Endothelial cell of umbilical vein (primary cell): ENCODE data around the gene ADORA2B. TPM values are rescaled to one million over a fixed set of nuclear protein-coding genes. Genes with fewer than 3 reads are reported as not detected.

Source experiments
- BruUV-seq: library from RNA; stranded (reverse); fragments of 400-500 nt; replicated peaks from 2 replicates; lab custom pipeline; 2021; lab: Mats Ljungman, UMichigan
- CTCF ChIA-PET: fragments of 300-600, 350-600 bp; sonication (Branson Sonifier 250); formaldehyde crosslinking; loops from one replicate; lab custom pipeline; 2021; ENCODE audit warnings: antibody characterized with exemption, inconsistent platforms; lab: Charles Lee
- POLR2A ChIA-PET: fragments of 300-600, 350-600 bp; sonication (Branson Sonifier 250); formaldehyde crosslinking; loops from one replicate; lab custom pipeline; 2021; ENCODE audit warnings: antibody characterized with exemption, inconsistent platforms; lab: Charles Lee
- DNase-seq: peaks from one replicate; pipeline ENCODE4 v3.0.0-alpha.2; 2011; ENCODE audit warnings: low read depth, low spot score
- FAIRE-seq: peaks from 2 replicates; lab custom pipeline; 2011; peaks lifted over from hg19 to GRCh38; lab: Jason Lieb, UNC
- H2AFZ ChIP-seq: 2 replicates; pipeline ENCODE4 v1.6.0; 2012; ENCODE audit warnings: low read depth, low read length, control low read depth, inconsistent platforms
- H3K27ac ChIP-seq: 2 replicates; pipeline ENCODE4 v1.5.1; 2011; ENCODE audit warnings: low read depth, mild to moderate bottlenecking, control low read depth, low read length, moderate library complexity; ENCODE audit not compliant: insufficient read depth
- H3K27me3 ChIP-seq, 2 experiments: 2 replicates each; pipeline versions ENCODE4 v1.6.0 to v1.6.1; 2011; ENCODE audit warnings: low read length in 2 of 2, mixed read lengths in 1 of 2; ENCODE audit not compliant: control insufficient read depth in 2 of 2, insufficient read depth in 2 of 2
- H3K36me3 ChIP-seq, 2 experiments: 2 replicates in 1 of 2; 3 replicates in 1 of 2; pipeline ENCODE4 v1.5.1; 2011; ENCODE audit warnings: low read length in 2 of 2, mild to moderate bottlenecking in 1 of 2, moderate library complexity in 1 of 2; ENCODE audit not compliant: control insufficient read depth in 2 of 2, insufficient read depth in 2 of 2; ENCODE audit errors: extremely low read depth in 1 of 2
- H3K4me1 ChIP-seq: 3 replicates; pipeline ENCODE4 v1.5.1; 2011; ENCODE audit warnings: mild to moderate bottlenecking, low read length; ENCODE audit not compliant: control insufficient read depth, insufficient read depth; ENCODE audit errors: extremely low read depth
- H3K4me2 ChIP-seq: 2 replicates; pipeline ENCODE4 v1.6.1; 2011; ENCODE audit warnings: low read length, control low read depth, mixed read lengths; ENCODE audit not compliant: insufficient read depth
- H3K4me3 ChIP-seq, 3 experiments: fragments of 200-600 bp in 1 of 3; sonication (generic), shearing (Covaris generic) in 1 of 3; replicated peaks in 1 of 3; 2 replicates each; pipeline ENCODE4 v1.5.1; 2011 to 2016; ENCODE audit warnings: control low read depth in 3 of 3, low read length in 3 of 3, mild to moderate bottlenecking in 2 of 3, inconsistent platforms in 1 of 3, low read depth in 1 of 3, moderate library complexity in 1 of 3; ENCODE audit not compliant: insufficient read depth in 1 of 3
- H3K79me2 ChIP-seq: 2 replicates; pipeline ENCODE4 v1.6.0; 2012; ENCODE audit warnings: low read length, inconsistent platforms; ENCODE audit not compliant: control insufficient read depth, insufficient read depth
- H3K9ac ChIP-seq: replicated peaks from 2 replicates; pipeline ENCODE3; 2011; ENCODE audit warnings: low read length, control low read depth; ENCODE audit not compliant: insufficient read depth; ENCODE audit errors: extremely low read depth
- H3K9me1 ChIP-seq: replicated peaks from 3 replicates; pipeline ENCODE4 v1.6.0; 2011; ENCODE audit warnings: mild to moderate bottlenecking, low read length; ENCODE audit not compliant: control insufficient read depth, insufficient read depth; ENCODE audit errors: extremely low read depth
- H3K9me3 ChIP-seq: replicated peaks from 2 replicates; pipeline ENCODE4 v1.5.1; 2012; ENCODE audit warnings: low read length, inconsistent platforms; ENCODE audit not compliant: control insufficient read depth, insufficient read depth
- H4K20me1 ChIP-seq: replicated peaks from 2 replicates; pipeline ENCODE3; 2011; ENCODE audit warnings: mild to moderate bottlenecking, low read length; ENCODE audit not compliant: control insufficient read depth, insufficient read depth; ENCODE audit errors: extremely low read depth
- CTCF ChIP-seq, 2 donors: IDR thresholded peaks; 1 replicate in 1 of 2; 2 replicates in 1 of 2; pipeline ENCODE4 v1.5.1; 2011; ENCODE audit warnings: low read length in 2 of 2, mild to moderate bottlenecking in 2 of 2, moderate library complexity in 2 of 2, control low read depth in 1 of 2, inconsistent platforms in 1 of 2, low read depth in 1 of 2; ENCODE audit not compliant: insufficient read depth in 1 of 2; ENCODE audit errors: extremely low read depth in 1 of 2
- EZH2 ChIP-seq: IDR thresholded peaks from 2 replicates; pipeline ENCODE4 v1.6.1; 2012; ENCODE audit warnings: borderline replicate concordance, low read depth, mild to moderate bottlenecking, moderate library complexity, low read length, inconsistent platforms; ENCODE audit not compliant: severe bottlenecking
- FOS ChIP-seq: IDR thresholded peaks from 2 replicates; pipeline ENCODE4 v1.6.1; 2011; ENCODE audit warnings: mild to moderate bottlenecking, low read length, moderate library complexity, borderline replicate concordance; ENCODE audit not compliant: insufficient read depth
- GATA2 ChIP-seq: IDR thresholded peaks from 2 replicates; pipeline ENCODE4 v1.7.0; 2011; ENCODE audit warnings: low read depth, mild to moderate bottlenecking, moderate library complexity, mixed read lengths, low read length; ENCODE audit not compliant: insufficient read length, insufficient read depth
- JUN ChIP-seq: IDR thresholded peaks from 2 replicates; pipeline ENCODE4 v1.6.1; 2011; ENCODE audit warnings: borderline replicate concordance, low read depth; ENCODE audit not compliant: insufficient read length, insufficient read depth
- MAX ChIP-seq: IDR thresholded peaks from 2 replicates; pipeline ENCODE4 v1.6.1; 2011; ENCODE audit not compliant: insufficient read depth, insufficient read length
- MYC ChIP-seq: IDR thresholded peaks from one replicate; pipeline ENCODE4 v1.6.1; 2011; ENCODE audit warnings: mild to moderate bottlenecking, low read depth, low read length
- POLR2A ChIP-seq: IDR thresholded peaks from 2 replicates; pipeline ENCODE4 v1.6.1; 2012; ENCODE audit warnings: low read depth, mild to moderate bottlenecking, control low read depth, low read length
- POLR2AphosphoS5 ChIP-seq: IDR thresholded peaks from 2 replicates; pipeline ENCODE4 v1.6.1; 2012; ENCODE audit warnings: low read depth, mild to moderate bottlenecking, control low read depth, low read length, moderate library complexity; ENCODE audit not compliant: insufficient read depth
- dilution Hi-C: fragments of 300-500 bp; cut with MboI; formaldehyde crosslinking; loops from one replicate; pipeline ENCODE4 v1.15.0; 2019; ENCODE audit warnings: low sequenced_read_pairs; ENCODE audit not compliant: extremely low pct_ligation_motif_present
- intact Hi-C: fragments of 100-400 bp; cut with micrococcal nuclease; formaldehyde crosslinking; loops from one replicate; pipeline ENCODE4 v1.10.0; 2022
- polyA plus RNA-seq, 4 experiments: library from polyadenylated mRNA; depleted of rRNA in 3 of 4; stranded (reverse) in 3 of 4; unstranded in 1 of 4; fragments of >200 nt; gene quantifications; 2 replicates each; pipeline versions ENCODE4 v1.2.1 to v1.2.3, GENCODE V29; 2011 to 2012; ENCODE audit warnings: missing spikeins in 1 of 4
- total RNA-seq: library from RNA; stranded (reverse); gene quantifications from 2 replicates; pipeline ENCODE4 v1.2.3, GENCODE V29; 2021

Gene ADORA2B
- total and polyA plus RNA-seq, 2 donors (not counting 3 experiments of a cell fraction or from before 2014, with no cell fraction given): 8.8 to 9.8 TPM

GRCh38 chr17:15973834-15974233, 28.9 kb downstream of the ADORA2B start:
- dilution Hi-C loops: no loop called here

GRCh38 chr17:15977894-15978293, 33.0 kb downstream of the ADORA2B start:
- H2AFZ ChIP-seq: no peak overlapping the region
- peaks cover 9% of the 10 kb centered on the region for H3K79me2 ChIP-seq
- ChIA-PET CTCF (no interaction called here), POLR2A (no interaction called here)
- H3K9me1 ChIP-seq: no peaks in the 10 kb centered on the region
- H3K4me3 ChIP-seq: no peak overlapping the region
- H3K9me3 ChIP-seq: no peaks in the 10 kb centered on the region
- peaks cover 10 to 11% of the 10 kb centered on the region in 2 experiments for H3K36me3 ChIP-seq
- TF ChIP-seq FOS (no peak), JUN (no peak), MYC (no peak), GATA2 (no peak), POLR2A (no peak), EZH2 (no peak), MAX (no peak), CTCF (IDR thresholded peaks at IDR 0.05; ENCODE audit: extremely low read depth in 1 of 2, insufficient read depth in 1 of 2, low read depth in 1 of 2, low read length in 2 of 2) (no peak), POLR2AphosphoS5 (no peak)
- no peak overlapping the region for H3K27ac ChIP-seq
- dilution Hi-C loops: no loop called here
- H3K4me2 ChIP-seq: no peak overlapping the region
- no peaks in the 10 kb centered on the region for H3K27me3 ChIP-seq
- H4K20me1 ChIP-seq: no peaks in the 10 kb centered on the region
- DNase-seq (no peak), FAIRE-seq (no peak)
- H3K4me1 ChIP-seq: peaks cover 11% of the 10 kb centered on the region
- no peak overlapping the region for H3K9ac ChIP-seq
- intact Hi-C loops: no loop called here
- no TSS peak for BruUV-seq

More at GRCh38 chr17:15973834-15974233, 28.9 kb downstream of the ADORA2B start:
- ChIA-PET POLR2A (no interaction called here), CTCF (interaction anchor here (3.1 kb wide), 1 partner anchor 29 kb away, joined by 17 read pairs; the partner anchor contains the start of gene ADORA2B)
- H3K4me2 ChIP-seq: no peak overlapping the region
- H3K9ac ChIP-seq: no peak overlapping the region
- peaks cover 21% of the 10 kb centered on the region for H3K79me2 ChIP-seq
- no peak for DNase-seq
- H3K36me3 ChIP-seq: peaks cover 3 to 11% of the 10 kb centered on the region in 2 experiments
- no peaks in the 10 kb centered on the region for H3K9me1 ChIP-seq
- TF ChIP-seq FOS (no peak), GATA2 (no peak)
- H3K27me3 ChIP-seq: no peaks in the 10 kb centered on the region
- H3K27ac ChIP-seq: no peak overlapping the region
- H3K4me1 ChIP-seq: no peaks in the 10 kb centered on the region
- H4K20me1 ChIP-seq: no peaks in the 10 kb centered on the region
- H3K9me3 ChIP-seq: no peaks in the 10 kb centered on the region
- no TSS peak for BruUV-seq
- intact Hi-C loops: no loop called here
- FAIRE-seq: no peak
- H3K4me3 ChIP-seq: no peak overlapping the region
- no peak overlapping the region for H2AFZ ChIP-seq
